Neural crest cell (in vitro differentiated cells): ENCODE data around the gene LRCH4. TPM values are rescaled to one million over a fixed set of nuclear protein-coding genes. Genes with fewer than 3 reads are reported as not detected.

Experiments used
- DNase-seq: peaks from one replicate; pipeline ENCODE4 v3.0.0; 2021; ENCODE audit warnings: low read depth, mixed read lengths, low spot score
- H3K27ac Mint-ChIP-seq: one replicate; pipeline ENCODE4 v1.8.0; 2021; ENCODE audit warnings: mild to moderate bottlenecking, mixed read lengths; ENCODE audit not compliant: unreplicated experiment
- H3K27me3 Mint-ChIP-seq: 2 replicates; pipeline ENCODE4 v1.8.0; 2021; ENCODE audit warnings: low read depth, mild to moderate bottlenecking, mixed read lengths
- H3K36me3 Mint-ChIP-seq: 2 replicates; pipeline ENCODE4 v1.8.0; 2021; ENCODE audit warnings: low read depth, mild to moderate bottlenecking, mixed read lengths
- H3K4me1 Mint-ChIP-seq: 2 replicates; pipeline ENCODE4 v1.8.0; 2021; ENCODE audit warnings: mixed read lengths
- H3K4me3 Mint-ChIP-seq: one replicate; pipeline ENCODE4 v1.8.0; 2021; ENCODE audit warnings: mild to moderate bottlenecking, mixed read lengths
- H3K9me3 Mint-ChIP-seq: 2 replicates; pipeline ENCODE4 v1.8.0; 2021; ENCODE audit warnings: mixed read lengths
- CTCF ChIP-seq: fragments of 200-600 bp; sonication (generic); conservative IDR thresholded peaks from 2 replicates; pipeline ENCODE4 v1.5.0; 2021; ENCODE audit warnings: antibody characterized with exemption, mild to moderate bottlenecking
- total RNA-seq: library from RNA; stranded (reverse); gene quantifications from 2 replicates; pipeline ENCODE4 v1.2.1, GENCODE V29; 2021

Gene LRCH4
- total RNA-seq, 1 donor from 2014 or later = 44.2 TPM

- Mint-ChIP-seq H3K4me3 (peak overlapping the region; percentile 83), H3K4me1 (peaks cover 46% of the 10 kb centered on the region), H3K9me3 (no peaks in the 10 kb centered on the region), H3K27me3 (no peaks in the 10 kb centered on the region), H3K36me3 (no peaks in the 10 kb centered on the region), H3K27ac (no peak overlapping the region)
- peak; percentile 36 for TF ChIP-seq CTCF
- no peak for DNase-seq
These were observed 2.5 kb upstream of the LRCH4 start for GRCh38 chr7:100588438-100588837.

GRCh38 chr7:100586266-100587025 is 517 bp upstream of the LRCH4 start, which contains the start of gene FBXO24:
Gene FBXO24, plus strand, starts transcription at chr7:100586328. Its CDS starts 298 bp downstream, at chr7:100586626.
- peak; percentile 98 for DNase-seq
- H3K9me3 Mint-ChIP-seq = no peaks in the 10 kb centered on the region
- no peaks in the 10 kb centered on the region for H3K36me3 Mint-ChIP-seq
- H3K27ac Mint-ChIP-seq = peak within 1 kb of the TSS; percentile 94
- no peaks in the 10 kb centered on the region for H3K27me3 Mint-ChIP-seq
- peaks cover 49% of the 10 kb centered on the region for H3K4me1 Mint-ChIP-seq
- TF ChIP-seq CTCF = no peak
- H3K4me3 Mint-ChIP-seq = peak within 1 kb of the TSS; percentile 96

GRCh38 chr7:100584683-100585510 is 1.0 kb downstream of the LRCH4 start:
- peak overlapping the region; percentile 88 for H3K27ac Mint-ChIP-seq
- peaks cover 42% of the 10 kb centered on the region for H3K4me1 Mint-ChIP-seq
- DNase-seq = no peak
- H3K36me3 Mint-ChIP-seq = no peaks in the 10 kb centered on the region
- no peak for TF ChIP-seq CTCF
- H3K9me3 Mint-ChIP-seq = no peaks in the 10 kb centered on the region
- H3K27me3 Mint-ChIP-seq = no peaks in the 10 kb centered on the region
- H3K4me3 Mint-ChIP-seq = peak overlapping the region; percentile 96

GRCh38 chr7:100584054-100584682 is 1.8 kb downstream of the LRCH4 start:
- Mint-ChIP-seq H3K4me3 (peak overlapping the region; percentile 96), H3K9me3 (no peaks in the 10 kb centered on the region), H3K27me3 (no peaks in the 10 kb centered on the region), H3K36me3 (no peaks in the 10 kb centered on the region), H3K4me1 (peaks cover 35% of the 10 kb centered on the region), H3K27ac (peak overlapping the region; percentile 37)
- no peak for DNase-seq
- no peak for TF ChIP-seq CTCF
